Stomach smooth muscle (tissue), 2 donors: ENCODE data around the gene LMNTD2.

Experiments used
- H3K27ac ChIP-seq: one replicate; pipeline ENCODE4 v1.7.0; 2013; ENCODE audit warnings: mild to moderate bottlenecking, low read length, inconsistent platforms
- H3K27me3 ChIP-seq, 2 donors: one replicate each; pipeline ENCODE4 v1.7.0; 2013; ENCODE audit warnings: low read length in 2 of 2; ENCODE audit not compliant: insufficient read depth in 2 of 2, control insufficient read depth in 1 of 2
- H3K36me3 ChIP-seq, 2 donors: one replicate each; pipeline ENCODE4 v1.7.0; 2013; ENCODE audit warnings: low read length in 2 of 2; ENCODE audit not compliant: control insufficient read depth in 2 of 2, insufficient read depth in 2 of 2
- H3K4me1 ChIP-seq: one replicate; pipeline ENCODE4 v1.7.0; 2013; ENCODE audit warnings: low read length; ENCODE audit not compliant: control insufficient read depth, insufficient read depth
- H3K4me3 ChIP-seq, 2 donors: one replicate each; pipeline ENCODE4 v1.7.0; 2013; ENCODE audit warnings: low read length in 2 of 2
- H3K9ac ChIP-seq, 2 donors: one replicate each; pipeline ENCODE4 v1.7.0; 2013; ENCODE audit warnings: low read length in 2 of 2, mild to moderate bottlenecking in 1 of 2
- H3K9me3 ChIP-seq, 2 donors: one replicate each; pipeline ENCODE4 v1.7.0; 2013; ENCODE audit warnings: low read length in 2 of 2; ENCODE audit not compliant: control insufficient read depth in 2 of 2
- donor health status: healthy.
- donor health status: Pancreatic carcinoma.

The LMNTD2 gene

GRCh38 chr11:557328-558132, 3.0 kb downstream of the LMNTD2 start:
- H3K4me1 ChIP-seq: peaks cover 24% of the 10 kb centered on the region
- no peak overlapping the region for H3K4me3 ChIP-seq
- no peaks in the 10 kb centered on the region for H3K9me3 ChIP-seq
- no peaks in the 10 kb centered on the region for H3K36me3 ChIP-seq
- no peak overlapping the region for H3K27ac ChIP-seq
- H3K9ac ChIP-seq: no peak overlapping the region
- peaks cover 32 to 58% of the 10 kb centered on the region in 2 donors for H3K27me3 ChIP-seq

DNA sequence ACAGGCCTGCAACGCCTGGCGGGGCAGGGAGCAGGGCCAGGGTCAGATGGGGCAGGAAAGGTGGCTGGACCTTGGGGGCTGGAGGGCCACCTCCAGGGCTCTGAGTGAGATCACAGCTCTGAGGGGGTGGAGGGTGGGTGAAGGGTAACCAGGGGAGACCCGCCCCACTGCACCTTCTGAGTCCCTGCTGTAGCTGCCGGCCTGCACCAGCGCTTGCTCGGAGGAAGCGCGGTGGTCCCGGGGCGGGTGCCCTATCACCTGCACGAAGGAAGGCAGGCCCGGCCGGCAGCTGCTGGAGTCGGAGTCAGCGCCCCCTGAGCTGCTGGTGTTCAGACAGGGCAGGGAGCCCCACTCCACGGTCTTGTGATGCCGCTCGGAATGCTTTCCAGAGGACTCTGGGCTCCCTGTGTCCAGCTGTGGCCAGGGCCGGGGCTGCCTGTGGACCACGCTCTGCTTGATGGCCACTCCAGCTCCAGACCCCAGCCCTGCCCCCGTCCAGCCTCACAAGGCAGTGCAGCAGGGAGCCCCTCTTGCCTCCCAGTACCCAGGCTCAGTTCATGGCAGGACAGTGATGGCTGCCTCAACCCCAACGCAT, 3.8 kb downstream of the LMNTD2 start:
- Histone ChIP-seq H3K4me3 (no peak overlapping the region), H3K36me3 (no peaks in the 10 kb centered on the region), H3K9me3 (no peaks in the 10 kb centered on the region), H3K9ac (no peak overlapping the region), H3K27me3 (peaks cover 32 to 63% of the 10 kb centered on the region in 2 donors), H3K27ac (no peak overlapping the region), H3K4me1 (peaks cover 24% of the 10 kb centered on the region)

DNA sequence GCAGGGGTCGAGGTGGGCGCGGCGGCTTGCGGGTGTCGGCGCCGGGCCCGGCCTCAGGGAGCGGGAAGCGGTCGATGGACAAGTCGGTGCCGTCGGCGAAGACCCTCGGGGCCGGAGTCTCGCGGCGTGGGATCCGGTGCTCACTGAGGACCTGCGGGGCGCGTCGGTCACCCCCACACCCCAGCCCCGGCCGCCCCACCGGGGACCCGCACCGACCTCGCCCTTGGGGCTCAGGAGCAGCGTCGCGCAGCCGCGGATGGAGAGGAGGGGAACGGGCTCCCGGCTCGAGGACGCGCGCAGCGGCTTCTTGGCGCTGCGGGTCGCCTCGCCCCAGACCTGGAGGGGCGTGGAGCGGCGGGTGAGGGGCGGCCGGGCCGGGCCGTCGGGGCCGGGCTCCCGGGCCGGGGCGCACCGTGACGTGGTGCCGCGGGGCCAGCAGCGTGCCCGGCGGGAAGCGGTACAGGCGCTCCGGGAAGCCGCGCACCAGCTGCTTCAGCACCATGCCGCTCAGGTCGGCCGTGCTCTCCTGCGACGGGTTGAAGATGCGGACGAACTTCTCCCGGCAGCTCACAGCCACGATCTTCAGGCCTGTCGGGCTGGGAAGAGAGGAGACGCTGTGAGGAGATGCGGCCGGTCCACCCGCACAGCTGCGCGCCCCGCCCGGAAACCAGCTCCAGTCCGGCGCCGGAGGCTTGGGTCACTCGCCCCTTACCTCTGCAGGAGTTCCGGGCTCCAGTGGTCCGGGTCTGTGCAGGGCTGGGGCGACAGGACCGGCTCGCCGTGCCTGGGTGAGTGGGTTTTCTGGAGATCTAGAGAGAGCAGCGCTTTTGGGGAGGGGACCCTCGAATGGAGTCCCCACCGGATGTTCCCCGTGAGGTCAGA, 4.5 kb downstream of the LMNTD2 start:
- Histone ChIP-seq H3K27ac (no peak overlapping the region), H3K36me3 (no peaks in the 10 kb centered on the region), H3K9ac (no peak overlapping the region), H3K9me3 (no peaks in the 10 kb centered on the region), H3K27me3 (peaks cover 37 to 63% of the 10 kb centered on the region in 2 donors), H3K4me3 (no peak overlapping the region), H3K4me1 (peaks cover 20% of the 10 kb centered on the region)

DNA sequence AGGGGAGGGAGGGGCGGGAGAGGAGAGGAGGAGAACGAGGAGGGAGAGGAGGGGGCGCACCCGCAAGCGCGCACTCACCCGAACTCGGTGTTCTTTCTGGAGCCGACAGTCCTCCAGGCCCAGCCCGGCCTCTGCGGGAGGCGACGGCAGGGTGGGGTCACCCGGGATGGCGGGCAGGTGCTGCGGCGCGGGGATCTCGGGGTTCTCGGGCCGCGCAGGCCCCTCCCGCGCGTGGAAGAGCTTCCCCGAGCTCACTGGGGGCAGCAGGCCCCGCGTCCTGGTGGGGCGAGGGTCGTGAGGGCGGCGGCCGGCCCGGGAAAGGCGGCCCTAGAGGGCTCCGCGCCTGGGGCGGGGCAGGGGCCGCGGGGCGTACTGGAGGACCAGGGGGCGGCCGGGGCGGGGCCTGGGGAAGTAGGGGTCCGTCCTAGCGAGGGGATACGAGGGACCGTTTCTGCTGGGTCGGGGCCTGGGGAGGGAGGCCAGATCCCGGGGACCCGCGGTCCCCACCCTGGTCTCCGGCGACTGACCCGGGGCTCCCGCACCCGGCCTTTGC, 5.2 kb downstream of the LMNTD2 start:
- peaks cover 41 to 63% of the 10 kb centered on the region in 2 donors for H3K27me3 ChIP-seq
- no peak overlapping the region for H3K27ac ChIP-seq
- no peak overlapping the region for H3K9ac ChIP-seq

DNA sequence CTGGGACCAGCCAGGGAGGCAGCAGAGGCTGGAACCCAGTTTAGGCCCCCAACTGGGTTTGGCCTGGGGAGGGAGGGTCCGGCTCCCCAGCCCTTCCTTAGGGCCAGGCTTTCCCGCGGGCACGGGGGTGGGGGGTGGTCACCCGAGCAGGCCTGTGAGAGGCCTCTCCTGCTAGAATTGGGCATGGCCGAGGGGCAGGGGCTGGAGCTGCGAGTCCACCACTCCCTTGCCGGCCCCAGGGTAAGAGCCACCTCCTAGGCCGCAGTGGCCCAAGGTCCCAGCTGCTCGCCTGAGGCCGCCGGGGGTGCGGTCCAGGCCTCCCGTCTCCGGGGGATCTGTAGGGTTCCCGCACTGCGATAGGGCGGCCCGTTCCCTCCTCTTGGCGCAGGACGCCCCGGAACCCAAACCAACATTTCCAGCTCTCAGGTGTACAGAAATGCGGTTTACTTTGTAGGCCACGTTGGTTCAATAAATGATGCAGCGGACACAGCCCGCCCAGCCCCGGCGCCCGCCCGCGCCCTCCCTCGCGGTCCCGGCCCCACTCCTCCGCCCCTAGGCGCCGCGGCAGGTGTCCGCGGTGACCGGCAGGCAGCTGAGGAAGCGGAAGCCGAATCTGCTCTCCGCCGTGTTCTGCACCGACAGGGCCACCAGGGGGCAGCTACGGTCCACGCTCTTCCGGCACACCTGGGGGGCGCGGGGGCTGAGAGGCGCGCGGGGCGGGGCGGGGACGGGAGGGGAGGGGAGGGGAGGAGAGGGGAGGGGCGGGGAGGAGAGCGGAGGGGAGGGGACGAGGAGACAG, 5.9 kb downstream of the LMNTD2 start:
- no peak overlapping the region for H3K9ac ChIP-seq
- peaks cover 43 to 63% of the 10 kb centered on the region in 2 donors for H3K27me3 ChIP-seq

More for the DNA sequence above, 5.2 kb downstream of the LMNTD2 start:
- Histone ChIP-seq H3K4me1 (peaks cover 15% of the 10 kb centered on the region), H3K36me3 (no peaks in the 10 kb centered on the region), H3K4me3 (peak overlapping the region in 1 of 2 donors; percentile 49), H3K9me3 (no peaks in the 10 kb centered on the region)

DNA sequence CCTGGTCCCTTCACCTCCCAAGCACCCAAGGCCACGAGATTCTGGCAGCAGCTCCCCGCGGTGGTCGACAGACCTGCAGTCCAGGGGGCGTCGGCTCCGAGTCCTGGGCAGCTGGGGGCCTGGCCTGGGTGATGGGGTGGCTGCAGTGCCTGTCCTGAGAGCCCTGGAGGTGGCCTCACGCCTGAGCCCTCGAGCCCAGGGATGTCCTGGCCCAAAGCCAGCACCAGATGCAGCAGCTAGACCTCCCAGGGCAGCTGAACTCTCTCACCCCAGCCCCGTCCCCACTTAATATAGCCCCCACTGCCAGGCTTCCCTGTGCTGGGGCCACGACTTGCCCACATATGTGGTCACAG, 6.6 kb downstream of the LMNTD2 start:
- peaks cover 11% of the 10 kb centered on the region for H3K4me1 ChIP-seq
- H3K4me3 ChIP-seq: no peak overlapping the region
- H3K27me3 ChIP-seq: peaks cover 43 to 59% of the 10 kb centered on the region in 2 donors
- no peaks in the 10 kb centered on the region for H3K36me3 ChIP-seq
- no peaks in the 10 kb centered on the region for H3K9me3 ChIP-seq
- no peak overlapping the region for H3K27ac ChIP-seq
- H3K9ac ChIP-seq: no peak overlapping the region

More for the DNA sequence above, 5.9 kb downstream of the LMNTD2 start:
- Histone ChIP-seq H3K36me3 (no peaks in the 10 kb centered on the region), H3K9me3 (no peaks in the 10 kb centered on the region), H3K4me3 (peak overlapping the region in 1 of 2 donors; percentile 40), H3K27ac (no peak overlapping the region), H3K4me1 (peaks cover 11% of the 10 kb centered on the region)

DNA sequence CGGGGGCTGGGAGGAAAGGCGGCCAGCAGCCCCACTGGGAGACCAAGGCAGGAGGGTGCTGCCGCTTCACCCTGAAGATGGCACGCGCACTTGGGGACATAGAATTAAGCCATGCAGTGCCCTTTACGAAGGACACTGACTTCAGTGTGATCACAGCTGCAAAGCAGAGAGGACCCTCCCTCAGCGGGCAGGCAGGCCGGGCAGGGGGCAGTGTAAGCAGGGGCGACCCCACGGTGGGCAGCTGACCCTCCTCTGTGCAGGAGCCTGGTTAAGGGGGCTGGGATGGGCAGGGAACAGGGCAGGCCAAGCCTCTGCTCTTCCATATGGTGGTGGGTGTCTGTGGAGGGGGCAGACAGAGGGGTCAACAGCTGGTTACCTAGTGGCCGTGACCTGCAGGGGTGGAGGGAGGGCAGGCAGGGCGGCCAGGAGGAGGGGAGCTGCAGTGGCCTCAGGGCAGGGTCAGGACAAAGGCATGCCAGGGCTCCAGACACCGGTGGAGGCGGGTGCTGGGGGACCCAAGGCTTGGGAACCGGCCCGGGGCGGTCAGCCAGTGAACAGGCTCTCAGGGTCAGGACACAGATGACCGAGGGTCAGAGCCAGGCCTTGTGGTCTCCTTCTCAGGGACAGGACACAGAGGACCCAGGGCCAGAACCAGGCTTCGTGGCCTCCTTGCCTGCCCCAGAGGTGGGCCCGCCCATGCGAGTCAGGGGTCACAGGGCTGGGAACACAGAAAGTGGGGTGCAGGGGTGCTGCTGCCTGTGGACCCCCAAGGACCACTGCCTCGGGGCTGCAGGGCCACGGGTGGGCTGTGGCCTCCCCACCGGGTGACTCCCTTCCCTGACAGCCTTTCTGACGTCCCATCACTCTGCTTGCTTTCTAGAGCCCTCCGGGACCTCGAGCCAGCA, 7.2 kb downstream of the LMNTD2 start:
- H3K9me3 ChIP-seq: no peaks in the 10 kb centered on the region
- no peak overlapping the region for H3K4me3 ChIP-seq
- H3K27ac ChIP-seq: no peak overlapping the region
- no peaks in the 10 kb centered on the region for H3K36me3 ChIP-seq
- H3K4me1 ChIP-seq: peaks cover 11% of the 10 kb centered on the region
- H3K9ac ChIP-seq: no peak overlapping the region
- H3K27me3 ChIP-seq: peaks cover 43 to 58% of the 10 kb centered on the region in 2 donors

GRCh38 chr11:551596-551995, 8.9 kb downstream of the LMNTD2 start:
- no peaks in the 10 kb centered on the region for H3K9me3 ChIP-seq
- H3K27ac ChIP-seq: no peak overlapping the region
- H3K9ac ChIP-seq: no peak overlapping the region
- peaks cover 37 to 41% of the 10 kb centered on the region in 2 donors for H3K27me3 ChIP-seq
- peaks cover 11% of the 10 kb centered on the region for H3K4me1 ChIP-seq
- H3K36me3 ChIP-seq: no peaks in the 10 kb centered on the region
- H3K4me3 ChIP-seq: no peak overlapping the region

- no peaks in the 10 kb centered on the region for H3K36me3 ChIP-seq
- H3K9ac ChIP-seq: no peak overlapping the region
- no peak overlapping the region for H3K27ac ChIP-seq
- H3K9me3 ChIP-seq: no peaks in the 10 kb centered on the region
- H3K27me3 ChIP-seq: peaks cover 32 to 37% of the 10 kb centered on the region in 2 donors
- H3K4me3 ChIP-seq: no peak overlapping the region
- H3K4me1 ChIP-seq: peaks cover 11% of the 10 kb centered on the region
Measured at GRCh38 chr11:551131-551530, 9.4 kb downstream of the LMNTD2 start.
